Activated T-cell treated with anti-CD3 and anti-CD28 coated beads for 1 hour (primary cell): Measurements from ENCODE around the gene CFHR5.
"Not testable (repeated sequence)": the region's sequence is repeated elsewhere in the genome, so short reads cannot be mapped to it uniquely, and the experiment has no call there.

Source experiments
- DNase-seq: peaks from one replicate; pipeline ENCODE4 v3.0.0-alpha.2; 2020; ENCODE audit warnings: low read depth

CFHR5 gene

DNA sequence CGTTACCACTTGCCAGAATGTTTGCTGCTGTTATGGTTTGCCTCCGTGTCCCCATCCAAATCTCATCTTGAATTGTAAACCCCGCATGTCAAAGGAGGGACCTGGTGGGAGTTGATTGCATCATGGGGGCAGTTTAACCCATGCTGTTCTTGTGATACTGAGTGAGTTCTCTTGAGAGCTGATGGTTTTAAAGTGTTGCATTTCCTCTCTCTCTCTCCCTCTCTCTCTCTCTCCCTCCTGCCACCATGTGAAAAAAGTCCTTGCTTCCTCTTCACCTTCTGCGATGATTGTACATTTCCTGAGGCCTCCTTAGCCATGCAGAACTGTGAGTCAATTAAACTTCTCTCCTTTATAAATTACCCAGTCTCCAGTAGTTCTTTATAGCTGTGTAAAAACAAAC, 44.4 kb downstream of the CFHR5 start:
- no peak for DNase-seq

DNA sequence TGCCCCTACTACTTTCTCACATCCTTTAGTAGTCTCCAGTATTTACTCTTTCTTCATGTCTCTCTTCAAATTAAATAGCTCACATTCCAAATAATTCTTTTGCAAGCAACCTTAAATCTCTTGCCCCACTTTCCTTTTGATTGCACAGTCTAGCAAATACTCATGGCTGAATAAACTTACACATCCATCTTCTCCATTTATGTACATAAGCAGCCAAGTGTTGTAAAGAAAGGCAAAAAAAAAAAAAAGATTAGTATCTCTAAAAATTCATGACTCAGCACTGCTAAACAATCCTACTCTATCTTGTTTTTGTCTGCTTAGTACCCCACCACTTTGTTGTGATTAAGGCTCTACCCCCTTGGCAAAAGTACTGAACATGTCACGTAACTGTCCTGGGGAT, 47.1 kb downstream of the CFHR5 start:
- DNase-seq: no peak

DNA sequence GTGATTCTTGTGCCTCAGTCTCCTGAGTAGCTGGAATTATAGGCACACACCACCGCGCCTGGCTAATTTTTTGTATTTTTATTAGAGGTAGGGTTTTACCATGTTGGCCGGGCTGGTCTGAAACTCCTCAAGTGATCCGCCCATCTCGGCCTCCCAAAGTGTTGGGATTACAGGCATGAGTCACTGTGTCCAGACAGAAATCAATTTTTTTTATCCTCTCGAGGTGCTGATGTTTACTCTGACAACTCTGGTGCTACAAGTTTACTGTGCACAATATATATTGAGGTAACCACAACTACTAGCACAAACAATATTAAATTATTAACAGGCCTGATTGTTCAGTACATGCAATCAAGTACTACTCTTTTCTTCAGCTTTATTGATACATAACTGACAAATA, 50.0 kb downstream of the CFHR5 start:
- DNase-seq: no peak

DNA sequence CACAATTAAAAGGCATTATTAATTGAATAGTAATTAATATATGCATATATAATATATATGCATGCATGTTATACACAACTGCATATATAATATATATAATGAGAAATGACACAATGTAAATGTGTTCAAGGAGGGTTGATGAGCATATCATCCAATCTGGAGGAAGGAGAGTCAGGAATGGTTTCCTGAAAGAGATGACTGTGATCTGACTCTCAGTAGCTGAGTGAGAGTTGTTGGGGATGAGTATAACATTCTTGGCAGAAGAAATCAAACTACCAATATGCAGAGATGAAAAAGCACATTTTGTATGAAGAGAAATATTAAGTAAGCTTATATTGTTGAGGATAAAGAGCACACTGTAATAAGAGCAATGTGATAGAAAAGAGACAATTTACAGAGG, 52.4 kb downstream of the CFHR5 start:
- no peak for DNase-seq

DNA sequence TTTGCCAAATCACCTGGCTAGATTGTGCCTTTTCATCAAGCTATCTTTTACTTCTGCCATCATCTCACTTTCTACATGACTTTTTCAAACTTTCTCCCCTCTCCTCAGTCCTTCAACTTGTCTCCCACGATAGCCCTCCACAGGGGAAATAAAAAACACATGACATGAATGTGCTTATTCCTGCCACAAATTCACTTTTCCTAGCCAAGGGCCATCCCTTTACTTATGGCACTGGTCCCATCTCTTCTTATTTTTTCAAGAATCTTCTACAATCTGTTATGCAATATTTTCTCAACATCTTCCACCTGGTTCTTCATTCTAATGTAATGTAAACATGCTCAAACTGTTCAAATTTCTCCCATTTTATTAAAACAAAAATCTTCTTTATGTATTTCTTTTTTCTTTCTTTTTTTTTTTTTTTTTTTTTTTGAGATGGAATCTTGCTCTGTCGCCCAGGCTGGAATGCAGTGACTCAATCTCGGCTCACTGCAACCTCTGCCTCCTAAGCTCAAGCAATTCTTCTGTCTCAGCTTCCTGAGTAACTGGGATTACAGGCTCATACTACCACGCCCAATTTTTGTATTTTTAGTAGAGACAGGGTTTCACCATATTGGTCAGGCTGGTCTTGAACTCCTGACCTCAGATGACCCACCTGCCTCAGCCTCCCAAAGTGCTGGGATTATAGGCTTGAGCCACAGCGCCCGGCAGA, 57.4 kb downstream of the CFHR5 start:
- DNase-seq: not testable (repeated sequence)

DNA sequence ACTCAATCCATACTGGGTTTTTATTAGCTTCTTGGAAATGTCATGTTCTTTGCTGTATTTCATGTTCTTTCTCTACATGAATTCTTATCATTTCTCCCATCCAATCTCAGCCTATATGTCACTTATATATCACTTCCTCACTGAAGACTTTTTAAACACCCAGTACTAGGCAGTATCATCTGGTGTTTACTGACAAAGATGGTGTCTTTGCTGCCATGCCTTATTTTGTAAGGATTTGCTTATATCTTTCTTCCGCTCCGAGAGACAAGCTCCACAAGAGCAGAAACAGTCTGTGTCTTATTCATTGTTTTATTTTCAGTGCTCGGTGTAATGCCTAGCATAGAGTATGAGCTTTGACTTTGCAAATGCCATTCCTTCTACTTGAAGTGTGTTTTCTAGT, 59.5 kb downstream of the CFHR5 start:
- DNase-seq: no peak

DNA sequence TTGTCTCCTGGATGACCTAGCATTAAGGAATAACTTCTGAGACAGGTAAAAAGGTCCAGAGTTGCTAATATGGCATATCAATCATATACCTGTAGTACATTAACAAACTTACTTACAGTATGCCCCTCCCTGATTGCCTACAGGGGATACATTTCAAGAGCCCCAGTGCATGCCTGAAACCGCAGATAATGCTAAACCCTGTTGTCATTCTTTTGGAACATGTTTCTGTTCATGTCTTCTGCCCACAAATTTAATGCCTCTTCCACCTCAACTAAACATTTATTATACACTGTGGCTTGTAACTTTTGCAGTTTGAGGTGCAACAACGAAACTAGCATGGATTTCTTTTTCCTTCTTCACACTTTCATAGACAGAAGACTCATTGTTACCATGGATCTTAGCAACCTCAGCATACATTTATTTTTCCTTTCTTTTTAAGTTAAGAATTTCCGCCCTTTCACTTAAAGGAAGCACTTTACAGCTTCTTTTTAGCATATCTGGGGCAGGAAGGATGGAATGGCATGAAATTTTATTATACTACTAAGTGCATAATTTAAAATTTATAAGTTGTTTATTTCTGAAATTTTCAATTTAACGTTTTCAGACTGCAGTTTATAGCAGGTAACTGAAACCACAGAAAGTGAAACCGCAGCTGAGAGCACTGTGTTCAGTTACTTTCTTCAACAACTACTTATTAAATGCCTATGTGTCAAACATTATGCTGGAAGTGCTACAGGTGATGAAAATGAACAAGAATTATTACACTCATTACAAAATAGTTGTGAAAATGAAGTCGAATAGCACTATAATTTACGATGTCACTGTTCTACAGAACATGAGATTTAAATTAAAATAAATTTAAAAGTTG, 64.4 kb downstream of the CFHR5 start:
- no peak for DNase-seq

DNA sequence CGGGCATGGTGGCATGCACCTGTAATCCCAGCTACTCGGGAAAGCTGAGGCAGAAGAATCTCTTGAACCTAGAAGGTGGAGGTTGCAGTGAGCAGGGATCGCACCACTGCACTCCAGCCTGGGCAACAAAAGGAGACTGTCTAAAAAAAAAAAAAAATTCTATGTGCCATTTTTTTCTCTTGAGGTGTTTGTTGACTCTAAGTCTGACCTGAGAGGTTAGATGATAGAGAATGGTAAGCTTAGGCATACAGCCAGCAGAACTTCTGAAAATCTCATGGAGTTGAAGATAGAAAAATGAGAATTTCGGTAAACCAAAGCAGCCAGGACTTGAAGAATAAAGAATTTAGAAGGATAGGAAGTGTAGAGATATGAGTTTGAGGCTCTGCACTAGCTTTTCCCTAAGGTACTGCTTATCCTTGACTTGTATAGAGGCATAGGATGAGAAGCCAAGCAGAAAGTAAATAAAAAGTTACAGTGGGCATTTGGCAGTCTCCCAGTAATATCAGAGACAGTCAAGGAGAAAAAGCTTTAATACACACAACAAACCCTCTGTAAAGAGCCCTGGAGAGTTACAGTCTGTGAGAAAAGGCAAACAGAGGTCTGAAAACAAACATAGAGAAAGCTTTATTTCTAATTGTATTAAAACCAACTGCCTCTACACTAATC, 65.5 kb downstream of the CFHR5 start:
- no peak for DNase-seq

DNA sequence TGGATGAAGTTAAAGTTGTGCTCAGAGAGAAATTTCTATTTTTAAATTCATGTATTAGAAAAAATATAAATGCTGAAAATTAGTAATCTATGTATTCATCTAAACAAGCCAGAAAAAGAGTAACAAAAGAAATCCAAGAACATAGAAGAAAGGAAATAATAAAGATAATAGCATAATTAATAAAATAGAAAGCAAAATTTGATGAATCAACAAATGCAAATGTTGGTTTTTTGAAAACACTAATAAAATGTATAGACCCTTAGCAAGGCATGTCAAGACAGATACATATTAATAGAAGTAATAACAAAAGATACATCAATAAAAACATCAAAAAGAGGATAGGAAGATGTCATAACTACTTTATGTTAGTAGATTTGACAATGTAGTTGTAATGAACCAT, 71.7 kb downstream of the CFHR5 start:
- no peak for DNase-seq
